Endothelial cell of umbilical vein (primary cell): ENCODE data around the gene HIRA. TPM values are rescaled to one million over a fixed set of nuclear protein-coding genes. Genes with fewer than 3 reads are reported as not detected.
"Not testable (repeated sequence)": the region's sequence is repeated elsewhere in the genome, so short reads cannot be mapped to it uniquely, and the experiment has no call there.

ENCODE experiments used
- BruUV-seq: library from RNA; stranded (reverse); fragments of 400-500 nt; replicated peaks from 2 replicates; lab custom pipeline; 2021; lab: Mats Ljungman, UMichigan
- CTCF ChIA-PET: fragments of 300-600, 350-600 bp; sonication (Branson Sonifier 250); formaldehyde crosslinking; loops from one replicate; lab custom pipeline; 2021; ENCODE audit warnings: antibody characterized with exemption, inconsistent platforms; lab: Charles Lee
- POLR2A ChIA-PET: fragments of 300-600, 350-600 bp; sonication (Branson Sonifier 250); formaldehyde crosslinking; loops from one replicate; lab custom pipeline; 2021; ENCODE audit warnings: antibody characterized with exemption, inconsistent platforms; lab: Charles Lee
- DNase-seq: peaks from one replicate; pipeline ENCODE4 v3.0.0-alpha.2; 2011; ENCODE audit warnings: low read depth, low spot score
- FAIRE-seq: peaks from 2 replicates; lab custom pipeline; 2011; peaks lifted over from hg19 to GRCh38; lab: Jason Lieb, UNC
- H2AFZ ChIP-seq: 2 replicates; pipeline ENCODE4 v1.6.0; 2012; ENCODE audit warnings: low read depth, low read length, control low read depth, inconsistent platforms
- H3K27ac ChIP-seq: 2 replicates; pipeline ENCODE4 v1.5.1; 2011; ENCODE audit warnings: low read depth, mild to moderate bottlenecking, control low read depth, low read length, moderate library complexity; ENCODE audit not compliant: insufficient read depth
- H3K27me3 ChIP-seq, 2 experiments: 2 replicates each; pipeline versions ENCODE4 v1.6.0 to v1.6.1; 2011; ENCODE audit warnings: low read length in 2 of 2, mixed read lengths in 1 of 2; ENCODE audit not compliant: control insufficient read depth in 2 of 2, insufficient read depth in 2 of 2
- H3K36me3 ChIP-seq, 2 experiments: 2 replicates in 1 of 2; 3 replicates in 1 of 2; pipeline ENCODE4 v1.5.1; 2011; ENCODE audit warnings: low read length in 2 of 2, mild to moderate bottlenecking in 1 of 2, moderate library complexity in 1 of 2; ENCODE audit not compliant: control insufficient read depth in 2 of 2, insufficient read depth in 2 of 2; ENCODE audit errors: extremely low read depth in 1 of 2
- H3K4me1 ChIP-seq: 3 replicates; pipeline ENCODE4 v1.5.1; 2011; ENCODE audit warnings: mild to moderate bottlenecking, low read length; ENCODE audit not compliant: control insufficient read depth, insufficient read depth; ENCODE audit errors: extremely low read depth
- H3K4me2 ChIP-seq: 2 replicates; pipeline ENCODE4 v1.6.1; 2011; ENCODE audit warnings: low read length, control low read depth, mixed read lengths; ENCODE audit not compliant: insufficient read depth
- H3K4me3 ChIP-seq, 3 experiments: fragments of 200-600 bp in 1 of 3; sonication (generic), shearing (Covaris generic) in 1 of 3; replicated peaks in 1 of 3; 2 replicates each; pipeline ENCODE4 v1.5.1; 2011 to 2016; ENCODE audit warnings: control low read depth in 3 of 3, low read length in 3 of 3, mild to moderate bottlenecking in 2 of 3, inconsistent platforms in 1 of 3, low read depth in 1 of 3, moderate library complexity in 1 of 3; ENCODE audit not compliant: insufficient read depth in 1 of 3
- H3K79me2 ChIP-seq: 2 replicates; pipeline ENCODE4 v1.6.0; 2012; ENCODE audit warnings: low read length, inconsistent platforms; ENCODE audit not compliant: control insufficient read depth, insufficient read depth
- H3K9ac ChIP-seq: replicated peaks from 2 replicates; pipeline ENCODE3; 2011; ENCODE audit warnings: low read length, control low read depth; ENCODE audit not compliant: insufficient read depth; ENCODE audit errors: extremely low read depth
- H3K9me1 ChIP-seq: replicated peaks from 3 replicates; pipeline ENCODE4 v1.6.0; 2011; ENCODE audit warnings: mild to moderate bottlenecking, low read length; ENCODE audit not compliant: control insufficient read depth, insufficient read depth; ENCODE audit errors: extremely low read depth
- H3K9me3 ChIP-seq: replicated peaks from 2 replicates; pipeline ENCODE4 v1.5.1; 2012; ENCODE audit warnings: low read length, inconsistent platforms; ENCODE audit not compliant: control insufficient read depth, insufficient read depth
- H4K20me1 ChIP-seq: replicated peaks from 2 replicates; pipeline ENCODE3; 2011; ENCODE audit warnings: mild to moderate bottlenecking, low read length; ENCODE audit not compliant: control insufficient read depth, insufficient read depth; ENCODE audit errors: extremely low read depth
- CTCF ChIP-seq, 2 donors: IDR thresholded peaks; 1 replicate in 1 of 2; 2 replicates in 1 of 2; pipeline ENCODE4 v1.5.1; 2011; ENCODE audit warnings: low read length in 2 of 2, mild to moderate bottlenecking in 2 of 2, moderate library complexity in 2 of 2, control low read depth in 1 of 2, inconsistent platforms in 1 of 2, low read depth in 1 of 2; ENCODE audit not compliant: insufficient read depth in 1 of 2; ENCODE audit errors: extremely low read depth in 1 of 2
- EZH2 ChIP-seq: IDR thresholded peaks from 2 replicates; pipeline ENCODE4 v1.6.1; 2012; ENCODE audit warnings: borderline replicate concordance, low read depth, mild to moderate bottlenecking, moderate library complexity, low read length, inconsistent platforms; ENCODE audit not compliant: severe bottlenecking
- FOS ChIP-seq: IDR thresholded peaks from 2 replicates; pipeline ENCODE4 v1.6.1; 2011; ENCODE audit warnings: mild to moderate bottlenecking, low read length, moderate library complexity, borderline replicate concordance; ENCODE audit not compliant: insufficient read depth
- GATA2 ChIP-seq: IDR thresholded peaks from 2 replicates; pipeline ENCODE4 v1.7.0; 2011; ENCODE audit warnings: low read depth, mild to moderate bottlenecking, moderate library complexity, mixed read lengths, low read length; ENCODE audit not compliant: insufficient read length, insufficient read depth
- JUN ChIP-seq: IDR thresholded peaks from 2 replicates; pipeline ENCODE4 v1.6.1; 2011; ENCODE audit warnings: borderline replicate concordance, low read depth; ENCODE audit not compliant: insufficient read length, insufficient read depth
- MAX ChIP-seq: IDR thresholded peaks from 2 replicates; pipeline ENCODE4 v1.6.1; 2011; ENCODE audit not compliant: insufficient read depth, insufficient read length
- MYC ChIP-seq: IDR thresholded peaks from one replicate; pipeline ENCODE4 v1.6.1; 2011; ENCODE audit warnings: mild to moderate bottlenecking, low read depth, low read length
- POLR2A ChIP-seq: IDR thresholded peaks from 2 replicates; pipeline ENCODE4 v1.6.1; 2012; ENCODE audit warnings: low read depth, mild to moderate bottlenecking, control low read depth, low read length
- POLR2AphosphoS5 ChIP-seq: IDR thresholded peaks from 2 replicates; pipeline ENCODE4 v1.6.1; 2012; ENCODE audit warnings: low read depth, mild to moderate bottlenecking, control low read depth, low read length, moderate library complexity; ENCODE audit not compliant: insufficient read depth
- dilution Hi-C: fragments of 300-500 bp; cut with MboI; formaldehyde crosslinking; loops from one replicate; pipeline ENCODE4 v1.15.0; 2019; ENCODE audit warnings: low sequenced_read_pairs; ENCODE audit not compliant: extremely low pct_ligation_motif_present
- intact Hi-C: fragments of 100-400 bp; cut with micrococcal nuclease; formaldehyde crosslinking; loops from one replicate; pipeline ENCODE4 v1.10.0; 2022
- polyA plus RNA-seq, 4 experiments: library from polyadenylated mRNA; depleted of rRNA in 3 of 4; stranded (reverse) in 3 of 4; unstranded in 1 of 4; fragments of >200 nt; gene quantifications; 2 replicates each; pipeline versions ENCODE4 v1.2.1 to v1.2.3, GENCODE V29; 2011 to 2012; ENCODE audit warnings: missing spikeins in 1 of 4
- total RNA-seq: library from RNA; stranded (reverse); gene quantifications from 2 replicates; pipeline ENCODE4 v1.2.3, GENCODE V29; 2021

The HIRA gene
- total and polyA plus RNA-seq, 2 donors (not counting 3 experiments of a cell fraction or from before 2014, with no cell fraction given): 17.3 to 27.7 TPM

- H3K9me1 ChIP-seq, H3K9ac ChIP-seq, H3K9me3 ChIP-seq, H2AFZ ChIP-seq, dilution Hi-C loops, H3K79me2 ChIP-seq, H3K4me3 ChIP-seq, H3K4me1 ChIP-seq, FAIRE-seq, H3K27me3 ChIP-seq, POLR2A ChIA-PET, H3K4me2 ChIP-seq, H3K36me3 ChIP-seq, H4K20me1 ChIP-seq, intact Hi-C loops, DNase-seq, BruUV-seq, H3K27ac ChIP-seq: not testable (repeated sequence)
- CTCF ChIA-PET: interaction anchor here (1.7 kb wide), 1 partner anchor 24 kb away, joined by 4 read pairs; no protein-coding TSS in a partner anchor
Observed at GRCh38 chr22:19323420-19323819, 108.1 kb downstream of the HIRA start.

GRCh38 chr22:19321757-19322156, 109.8 kb downstream of the HIRA start:
- no peak overlapping the region for H2AFZ ChIP-seq
- H3K9me3 ChIP-seq: peaks cover under 1% of the 10 kb centered on the region
- ChIA-PET CTCF (no interaction called here), POLR2A (no interaction called here)
- no peaks in the 10 kb centered on the region for H4K20me1 ChIP-seq
- FAIRE-seq: no peak
- DNase-seq: no peak
- BruUV-seq: no TSS peak
- H3K9ac ChIP-seq: no peak overlapping the region
- H3K27me3 ChIP-seq: no peaks in the 10 kb centered on the region
- H3K4me1 ChIP-seq: no peaks in the 10 kb centered on the region
- no peak overlapping the region for H3K4me2 ChIP-seq
- TF ChIP-seq MYC: no peak
- TF ChIP-seq JUN: no peak
- no peak for TF ChIP-seq MAX
- no peak for TF ChIP-seq POLR2AphosphoS5
- no peak for TF ChIP-seq CTCF (IDR thresholded peaks at IDR 0.05; ENCODE audit: extremely low read depth in 1 of 2, insufficient read depth in 1 of 2, low read depth in 1 of 2, low read length in 2 of 2)
- TF ChIP-seq FOS: no peak
- no peak for TF ChIP-seq EZH2
- TF ChIP-seq POLR2A: no peak
- no peak for TF ChIP-seq GATA2
- H3K27ac ChIP-seq: no peak overlapping the region
- intact Hi-C loops: no loop called here
- H3K4me3 ChIP-seq: no peak overlapping the region
- dilution Hi-C loops: no loop called here
- no peaks in the 10 kb centered on the region for H3K79me2 ChIP-seq
- no peaks in the 10 kb centered on the region for H3K36me3 ChIP-seq
- no peaks in the 10 kb centered on the region for H3K9me1 ChIP-seq

- POLR2A ChIA-PET, FAIRE-seq, CTCF ChIA-PET, H3K79me2 ChIP-seq, DNase-seq, H4K20me1 ChIP-seq, BruUV-seq, H3K9me1 ChIP-seq, H3K4me2 ChIP-seq, H3K9me3 ChIP-seq, dilution Hi-C loops, H3K4me3 ChIP-seq, H3K9ac ChIP-seq, H3K36me3 ChIP-seq, H3K4me1 ChIP-seq, intact Hi-C loops, H3K27ac ChIP-seq, H3K27me3 ChIP-seq, H2AFZ ChIP-seq: not testable (repeated sequence)
Observed at GRCh38 chr22:19320136-19320535, 111.4 kb downstream of the HIRA start.
